ENCODE measurements around the gene FMN1.

DNA sequence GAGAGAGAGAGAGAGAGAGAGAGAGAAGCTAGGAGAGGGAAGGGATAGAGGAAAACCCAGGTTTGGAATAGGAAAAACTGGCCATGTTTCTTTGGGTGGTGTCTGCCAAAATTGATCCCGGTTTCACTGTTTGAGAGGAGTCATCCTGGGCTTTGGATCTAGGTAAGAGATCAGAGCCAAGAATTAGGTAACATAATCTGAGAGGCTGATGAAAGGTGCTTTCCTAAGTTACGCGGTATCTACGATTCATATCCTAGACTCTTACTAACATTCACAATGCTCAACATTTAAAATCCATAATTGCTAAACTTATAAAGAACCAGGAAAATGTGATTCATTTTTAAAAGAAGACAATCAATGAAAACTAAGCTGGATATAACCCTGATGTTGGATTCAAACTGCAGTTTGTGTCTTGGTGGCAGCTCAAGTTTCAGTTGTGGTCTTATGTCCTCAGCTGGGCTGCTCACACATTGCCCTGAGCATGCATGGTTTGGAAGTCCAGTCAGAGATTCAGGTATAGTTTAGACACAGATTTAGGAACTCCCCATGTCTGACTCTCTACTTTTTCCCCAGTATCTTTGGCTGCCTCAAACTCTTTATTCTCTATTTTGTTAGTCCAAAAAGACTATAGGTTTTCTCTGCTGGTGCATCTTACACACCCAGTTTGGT lies 42.5 kb upstream of the FMN1 start:
- TF ChIP-seq GABPA (IDR thresholded peaks at IDR 0.05; ENCODE audit: low read depth) (no peak), POLR2AphosphoS5 (IDR thresholded peaks at IDR 0.05; ENCODE audit: low read length) (no peak), SMARCA5 (IDR thresholded peaks at IDR 0.05) (no peak), POLR2A (IDR thresholded peaks at IDR 0.05; ENCODE audit: low read depth, low read length) (no peak), SUZ12 (IDR thresholded peaks at IDR 0.05; ENCODE audit: unreplicated experiment) (no peak), SP1 (IDR thresholded peaks at IDR 0.05; ENCODE audit: low read depth, low read length) (no peak)

Measured in GM12878 (cell line).